Neutrophil (primary cell): ENCODE measurements around the gene KRT32.

Experiments used
- H3K27ac ChIP-seq: fragments of 200-600 bp; sonication (generic); 2 replicates; pipeline ENCODE4 v1.5.1; 2016; ENCODE audit warnings: mild to moderate bottlenecking, moderate library complexity
- H3K27me3 ChIP-seq: fragments of 200-600 bp; sonication (generic); 2 replicates; pipeline ENCODE4 v1.6.0; 2016; ENCODE audit warnings: mild to moderate bottlenecking
- H3K36me3 ChIP-seq: fragments of 200-600 bp; sonication (generic); 2 replicates; pipeline ENCODE4 v1.5.1; 2017
- H3K4me1 ChIP-seq, 2 experiments: fragments of 200-600 bp in 1 of 2; sonication (generic) in 1 of 2; 1 replicate in 1 of 2; 2 replicates in 1 of 2; pipeline versions ENCODE4 v1.5.1 to v1.6.1; 2013 to 2016; ENCODE audit warnings: low read depth in 1 of 2, low read length in 1 of 2, mild to moderate bottlenecking in 1 of 2, moderate library complexity in 1 of 2; ENCODE audit not compliant: control insufficient read depth in 1 of 2, insufficient read depth in 1 of 2
- H3K4me3 ChIP-seq, 2 experiments: fragments of 200-600 bp in 1 of 2; sonication (generic) in 1 of 2; 1 replicate in 1 of 2; 2 replicates in 1 of 2; pipeline ENCODE4 v1.5.1; 2013 to 2016; ENCODE audit warnings: low read depth in 1 of 2, low read length in 1 of 2, mild to moderate bottlenecking in 1 of 2, moderate library complexity in 1 of 2
- H3K9me3 ChIP-seq: fragments of 200-600 bp; sonication (generic); 2 replicates; pipeline ENCODE4 v1.5.1; 2016
- TF ChIP-seq, protein P1 (sequence below): fragments of 200-600 bp; sonication (generic); IDR thresholded peaks from 2 replicates; pipeline ENCODE4 v1.5.1; 2016; ENCODE audit warnings: antibody characterized with exemption

The KRT32 gene

DNA sequence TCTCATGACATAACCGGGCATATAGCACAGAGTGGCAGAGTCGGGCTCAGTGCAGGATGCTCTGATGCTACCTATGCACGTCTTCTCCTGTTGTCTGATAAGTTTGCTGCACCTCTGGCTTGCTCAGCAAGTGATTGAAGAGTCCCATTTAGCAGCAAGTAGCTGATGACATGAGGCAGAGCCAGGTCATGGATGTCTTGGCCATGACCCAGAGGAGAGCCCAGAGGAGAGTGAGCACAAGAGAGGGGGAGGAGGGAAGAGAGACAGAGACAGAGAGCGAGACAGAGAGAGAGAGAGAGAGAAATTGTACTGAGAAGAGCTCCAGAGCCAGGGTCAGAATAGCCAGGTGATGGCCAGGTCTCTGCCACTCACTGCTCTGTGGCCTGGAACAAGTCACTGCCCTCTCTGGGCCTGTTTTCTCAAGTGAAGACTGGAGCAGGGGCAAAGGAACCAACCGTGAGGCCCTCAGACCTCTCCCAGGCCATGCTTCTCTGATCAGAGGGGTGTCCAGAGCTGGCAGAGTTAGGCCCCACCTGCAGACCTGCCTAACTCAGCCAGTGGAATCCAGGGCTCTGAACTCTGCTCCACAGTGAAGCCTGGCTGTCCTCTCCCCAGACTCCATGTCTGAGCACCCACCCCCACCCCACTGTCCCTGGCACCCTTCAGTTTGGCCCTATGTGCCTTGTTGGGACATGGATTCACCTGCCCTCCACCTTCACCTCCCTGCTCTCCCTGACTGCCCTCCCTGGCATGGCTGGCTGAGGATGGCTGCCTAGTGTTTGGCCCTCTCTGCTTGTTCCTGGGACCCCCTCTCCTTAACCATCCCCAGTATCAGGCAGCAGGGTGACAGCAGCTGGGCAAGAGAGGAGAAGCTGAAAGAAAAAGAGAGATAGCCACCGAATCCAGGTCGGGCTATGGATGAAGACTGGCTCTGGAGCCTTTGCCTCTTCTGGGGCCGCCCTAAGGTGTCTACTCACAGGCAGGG lies 18.0 kb upstream of the KRT32 start:
- Histone ChIP-seq H3K4me1 (peaks cover 0 to 16% of the 10 kb centered on the region in 2 experiments), H3K9me3 (no peaks in the 10 kb centered on the region), H3K27ac (no peak overlapping the region), H3K4me3 (no peak overlapping the region), H3K36me3 (no peaks in the 10 kb centered on the region), H3K27me3 (no peaks in the 10 kb centered on the region)
- TF ChIP-seq, protein P1, sequence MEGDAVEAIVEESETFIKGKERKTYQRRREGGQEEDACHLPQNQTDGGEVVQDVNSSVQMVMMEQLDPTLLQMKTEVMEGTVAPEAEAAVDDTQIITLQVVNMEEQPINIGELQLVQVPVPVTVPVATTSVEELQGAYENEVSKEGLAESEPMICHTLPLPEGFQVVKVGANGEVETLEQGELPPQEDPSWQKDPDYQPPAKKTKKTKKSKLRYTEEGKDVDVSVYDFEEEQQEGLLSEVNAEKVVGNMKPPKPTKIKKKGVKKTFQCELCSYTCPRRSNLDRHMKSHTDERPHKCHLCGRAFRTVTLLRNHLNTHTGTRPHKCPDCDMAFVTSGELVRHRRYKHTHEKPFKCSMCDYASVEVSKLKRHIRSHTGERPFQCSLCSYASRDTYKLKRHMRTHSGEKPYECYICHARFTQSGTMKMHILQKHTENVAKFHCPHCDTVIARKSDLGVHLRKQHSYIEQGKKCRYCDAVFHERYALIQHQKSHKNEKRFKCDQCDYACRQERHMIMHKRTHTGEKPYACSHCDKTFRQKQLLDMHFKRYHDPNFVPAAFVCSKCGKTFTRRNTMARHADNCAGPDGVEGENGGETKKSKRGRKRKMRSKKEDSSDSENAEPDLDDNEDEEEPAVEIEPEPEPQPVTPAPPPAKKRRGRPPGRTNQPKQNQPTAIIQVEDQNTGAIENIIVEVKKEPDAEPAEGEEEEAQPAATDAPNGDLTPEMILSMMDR, result no peak

DNA sequence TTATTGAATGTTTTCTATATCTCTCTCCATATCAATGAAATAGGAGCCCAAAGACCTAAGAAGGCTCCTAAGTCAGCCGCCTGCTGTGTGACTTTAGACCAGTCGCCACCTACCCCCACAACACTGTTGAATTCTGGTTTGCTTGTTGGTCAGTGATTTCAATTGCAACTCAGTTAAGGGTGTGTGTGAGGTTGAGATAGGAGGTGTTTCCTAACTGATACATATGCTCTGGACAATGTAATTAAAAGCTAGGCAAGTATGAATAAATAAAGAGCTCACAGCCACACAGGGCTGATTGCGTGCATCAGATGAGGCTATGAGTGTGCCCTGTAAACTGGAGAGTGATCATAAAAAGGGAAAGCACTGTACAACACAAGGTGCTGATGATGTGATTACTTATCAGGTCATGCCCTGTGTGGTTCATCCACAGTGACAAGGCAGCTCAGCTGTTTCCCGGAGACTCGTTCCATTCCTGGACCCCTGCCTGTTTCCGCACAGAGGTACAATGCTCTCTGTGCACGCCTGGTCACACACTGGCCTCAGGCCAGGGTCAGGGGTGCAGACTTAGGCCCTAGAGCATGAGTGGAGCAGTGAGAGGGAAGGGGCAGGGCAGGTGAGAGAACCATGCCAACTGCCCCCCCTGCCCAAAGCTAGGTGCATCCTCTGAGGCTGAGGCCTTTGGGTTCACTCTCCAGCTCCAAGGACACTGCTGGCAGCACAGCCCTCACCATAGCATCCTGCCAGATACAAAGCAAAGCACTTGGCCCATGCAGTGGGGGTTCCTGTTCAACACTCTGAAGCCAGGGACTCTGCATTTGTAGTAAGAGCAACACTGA lies 17.0 kb upstream of the KRT32 start:
- TF ChIP-seq, protein P1, result no peak
- H3K4me3 ChIP-seq, result no peak overlapping the region
- H3K27me3 ChIP-seq, result no peaks in the 10 kb centered on the region
- peaks cover 0 to 14% of the 10 kb centered on the region in 2 experiments for H3K4me1 ChIP-seq
- H3K36me3 ChIP-seq, result no peaks in the 10 kb centered on the region
- H3K27ac ChIP-seq, result no peak overlapping the region
- H3K9me3 ChIP-seq, result no peaks in the 10 kb centered on the region

DNA sequence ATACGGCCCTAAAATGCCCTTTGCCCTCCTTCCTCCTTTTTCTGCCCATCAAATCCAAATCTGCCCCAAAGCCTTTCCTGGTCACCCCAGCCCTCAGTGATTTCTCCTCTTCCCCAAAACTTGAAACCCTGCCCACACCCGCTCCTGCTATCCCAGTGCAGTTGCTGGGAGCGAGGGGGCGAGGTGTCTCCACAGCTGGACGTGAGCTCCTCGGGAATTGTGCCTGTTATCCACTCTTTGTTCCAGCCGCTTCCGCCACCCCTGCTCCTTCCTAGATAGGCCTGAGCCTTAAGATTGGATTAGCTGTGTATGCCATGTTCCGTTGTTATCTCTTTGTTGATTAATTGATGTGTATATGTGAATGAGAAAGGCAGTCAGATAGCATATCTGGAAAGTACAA lies 16.3 kb upstream of the KRT32 start:
- H3K27me3 ChIP-seq, result no peaks in the 10 kb centered on the region
- H3K36me3 ChIP-seq, result no peaks in the 10 kb centered on the region
- TF ChIP-seq, protein P1, result no peak
- H3K9me3 ChIP-seq, result no peaks in the 10 kb centered on the region
- H3K4me1 ChIP-seq, result peaks cover 0 to 14% of the 10 kb centered on the region in 2 experiments
- H3K4me3 ChIP-seq, result no peak overlapping the region
- H3K27ac ChIP-seq, result no peak overlapping the region

DNA sequence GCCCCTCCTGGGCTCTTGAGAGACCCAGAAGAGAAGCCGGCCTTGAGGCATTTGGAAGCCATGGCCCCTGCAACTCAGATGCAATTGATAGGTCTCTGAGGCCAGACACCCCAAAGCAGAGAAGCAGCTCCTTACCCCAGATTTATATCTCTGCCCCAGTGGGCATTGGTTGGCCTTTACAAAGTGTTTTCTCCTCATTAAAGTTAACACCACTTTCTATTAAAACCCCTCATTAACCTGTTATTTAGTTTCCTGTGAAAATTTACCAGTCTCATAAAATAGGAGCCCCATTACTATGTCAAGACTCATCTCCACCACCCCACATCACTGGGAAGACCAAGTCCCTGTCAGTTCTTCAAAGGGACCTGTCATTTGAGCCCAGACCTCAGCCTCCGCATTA lies 13.8 kb upstream of the KRT32 start, which contains the start of gene KRT35:
KRT35 (minus strand) TSS at position 116 of the 400 bp plus-strand sequence; CDS start at position 62, 54 bp downstream.
- H3K4me3 ChIP-seq, result no peak within 1 kb of the TSS
- peak within 1 kb of the TSS; percentile 5 for H3K27ac ChIP-seq
- no peaks in the 10 kb centered on the region for H3K27me3 ChIP-seq
- no peaks in the 10 kb centered on the region for H3K9me3 ChIP-seq
- TF ChIP-seq, protein P1, result no peak
- H3K36me3 ChIP-seq, result no peaks in the 10 kb centered on the region
- peaks cover 0 to 8% of the 10 kb centered on the region in 2 experiments for H3K4me1 ChIP-seq

DNA sequence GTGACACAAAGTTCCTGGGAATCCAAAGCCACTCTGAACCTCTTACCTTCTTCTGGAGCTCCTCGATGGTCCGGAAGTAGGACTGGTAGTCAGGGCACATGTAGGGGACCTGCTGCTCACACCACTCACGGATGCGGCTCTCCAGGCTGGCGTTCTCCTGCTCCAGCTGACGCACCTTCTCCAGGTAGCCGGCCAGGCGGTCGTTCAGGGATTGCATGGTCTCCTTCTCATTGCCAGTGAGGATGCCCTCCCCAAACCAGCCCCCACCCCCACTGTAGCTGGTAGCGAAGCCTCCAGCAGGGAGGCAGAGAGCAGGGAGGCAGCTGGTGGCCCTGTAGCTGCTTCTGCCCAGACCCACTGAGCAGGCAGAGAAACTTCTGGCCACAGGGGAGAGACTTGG lies 13.4 kb upstream of the KRT32 start:
- H3K27ac ChIP-seq, result no peak overlapping the region
- H3K27me3 ChIP-seq, result no peaks in the 10 kb centered on the region
- no peaks in the 10 kb centered on the region for H3K9me3 ChIP-seq
- H3K4me3 ChIP-seq, result no peak overlapping the region
- peaks cover 0 to 8% of the 10 kb centered on the region in 2 experiments for H3K4me1 ChIP-seq
- TF ChIP-seq, protein P1, result no peak
- H3K36me3 ChIP-seq, result no peaks in the 10 kb centered on the region
